Stimulated activated effector memory CD8-positive, alpha-beta T cell treated with anti-CD3 and anti-CD28 coated beads, Interleukin-12 subunit alpha, Interleukin-12 subunit beta, amount 100 ng/mL, for 72 hours (primary cell): ENCODE measurements around the gene MBOAT7.
A peak's percentile ranks its signal among the peaks of the same experiment; 100 is the strongest.
"Not testable (repeated sequence)": the region's sequence is repeated elsewhere in the genome, so short reads cannot be mapped to it uniquely, and the experiment has no call there.

ENCODE experiments used
- ATAC-seq: fragments of 150-1000 bp; cut with Tn5 transposase; 2 replicates; pipeline ENCODE4 v1.10.0; 2021
- DNase-seq, 2 donors: peaks; one replicate each; pipeline ENCODE4 v3.0.0; 2021 to 2022; ENCODE audit warnings: low spot score in 2 of 2
- H3K27ac Mint-ChIP-seq: one replicate; pipeline ENCODE4 v1.8.0; 2022; ENCODE audit warnings: mild to moderate bottlenecking, mixed read lengths
- H3K36me3 Mint-ChIP-seq: one replicate; pipeline ENCODE4 v1.8.0; 2022; ENCODE audit warnings: mild to moderate bottlenecking, mixed read lengths
- H3K4me1 Mint-ChIP-seq: one replicate; pipeline ENCODE4 v1.8.0; 2022; ENCODE audit warnings: mixed read lengths
- H3K4me3 Mint-ChIP-seq: one replicate; pipeline ENCODE4 v1.8.0; 2022; ENCODE audit warnings: mild to moderate bottlenecking, mixed read lengths
- H3K9me3 Mint-ChIP-seq: one replicate; pipeline ENCODE4 v1.8.0; 2022; ENCODE audit warnings: mixed read lengths

The MBOAT7 gene, protein sequence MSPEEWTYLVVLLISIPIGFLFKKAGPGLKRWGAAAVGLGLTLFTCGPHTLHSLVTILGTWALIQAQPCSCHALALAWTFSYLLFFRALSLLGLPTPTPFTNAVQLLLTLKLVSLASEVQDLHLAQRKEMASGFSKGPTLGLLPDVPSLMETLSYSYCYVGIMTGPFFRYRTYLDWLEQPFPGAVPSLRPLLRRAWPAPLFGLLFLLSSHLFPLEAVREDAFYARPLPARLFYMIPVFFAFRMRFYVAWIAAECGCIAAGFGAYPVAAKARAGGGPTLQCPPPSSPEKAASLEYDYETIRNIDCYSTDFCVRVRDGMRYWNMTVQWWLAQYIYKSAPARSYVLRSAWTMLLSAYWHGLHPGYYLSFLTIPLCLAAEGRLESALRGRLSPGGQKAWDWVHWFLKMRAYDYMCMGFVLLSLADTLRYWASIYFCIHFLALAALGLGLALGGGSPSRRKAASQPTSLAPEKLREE

DNA sequence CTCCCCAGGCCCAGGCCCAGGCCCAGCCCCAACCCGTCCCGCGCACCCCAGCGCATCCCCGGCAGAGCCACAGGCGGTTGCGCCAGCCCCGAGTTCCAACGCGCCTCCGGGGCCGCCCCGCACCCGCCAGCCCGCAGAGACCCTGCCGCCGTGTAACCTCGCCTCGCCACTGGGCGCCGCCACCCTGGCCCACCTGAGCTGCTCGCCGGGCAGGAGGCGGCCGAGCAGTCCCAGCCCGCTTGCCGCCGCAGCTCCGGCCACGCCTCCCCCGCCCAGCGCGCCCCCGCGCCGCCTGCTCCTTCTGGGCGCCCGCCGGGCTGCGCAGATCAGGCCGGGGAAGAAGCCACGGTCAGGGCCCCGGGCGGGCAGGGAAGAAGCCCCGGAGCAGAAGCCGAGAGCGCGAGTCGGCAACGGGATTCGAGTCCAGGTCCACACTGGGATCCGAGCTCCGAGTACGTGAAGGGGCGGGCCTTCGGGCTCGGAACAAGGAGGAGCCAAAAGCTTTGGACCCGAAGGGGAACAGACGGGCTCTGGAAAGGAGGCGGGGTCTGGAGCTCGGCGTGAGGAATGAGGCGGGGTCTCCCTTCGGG lies at the start of gene MBOAT7:
MBOAT7 (minus strand) TSS at position 436 of the 590 bp plus-strand sequence. CDS start 1,072 bp downstream, outside the sequence.
- peak within 1 kb of the TSS; percentile 99 for H3K27ac Mint-ChIP-seq
- H3K4me1 Mint-ChIP-seq: peaks cover 43% of the 10 kb centered on the region
- peak; percentile 53 for ATAC-seq
- peak within 1 kb of the TSS; percentile 95 for H3K4me3 Mint-ChIP-seq
- no peak for DNase-seq
- H3K36me3 Mint-ChIP-seq: peaks cover 77% of the 10 kb centered on the region
- no peaks in the 10 kb centered on the region for H3K9me3 Mint-ChIP-seq

DNA sequence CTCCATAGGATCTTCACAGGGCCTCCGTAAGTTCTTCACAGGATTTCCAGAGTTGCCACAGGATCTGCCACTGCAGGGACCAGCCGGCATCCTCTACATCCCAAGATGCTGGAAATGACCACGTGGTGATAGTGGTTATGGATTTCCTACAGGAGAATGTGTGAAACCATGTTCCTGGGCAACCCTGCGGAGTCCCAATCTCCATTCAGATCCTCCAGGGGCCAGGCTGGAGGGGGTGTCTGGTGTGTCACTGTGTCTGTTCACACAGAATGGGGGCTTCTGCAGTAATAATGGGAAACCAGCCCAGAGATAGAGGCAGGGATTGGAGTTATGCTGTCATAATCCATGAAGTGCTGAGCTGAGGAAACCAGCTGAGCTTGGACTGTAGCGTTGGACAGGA lies 44.6 kb upstream of the MBOAT7 start:
- ATAC-seq: no peak
- no peak overlapping the region for H3K27ac Mint-ChIP-seq

DNA sequence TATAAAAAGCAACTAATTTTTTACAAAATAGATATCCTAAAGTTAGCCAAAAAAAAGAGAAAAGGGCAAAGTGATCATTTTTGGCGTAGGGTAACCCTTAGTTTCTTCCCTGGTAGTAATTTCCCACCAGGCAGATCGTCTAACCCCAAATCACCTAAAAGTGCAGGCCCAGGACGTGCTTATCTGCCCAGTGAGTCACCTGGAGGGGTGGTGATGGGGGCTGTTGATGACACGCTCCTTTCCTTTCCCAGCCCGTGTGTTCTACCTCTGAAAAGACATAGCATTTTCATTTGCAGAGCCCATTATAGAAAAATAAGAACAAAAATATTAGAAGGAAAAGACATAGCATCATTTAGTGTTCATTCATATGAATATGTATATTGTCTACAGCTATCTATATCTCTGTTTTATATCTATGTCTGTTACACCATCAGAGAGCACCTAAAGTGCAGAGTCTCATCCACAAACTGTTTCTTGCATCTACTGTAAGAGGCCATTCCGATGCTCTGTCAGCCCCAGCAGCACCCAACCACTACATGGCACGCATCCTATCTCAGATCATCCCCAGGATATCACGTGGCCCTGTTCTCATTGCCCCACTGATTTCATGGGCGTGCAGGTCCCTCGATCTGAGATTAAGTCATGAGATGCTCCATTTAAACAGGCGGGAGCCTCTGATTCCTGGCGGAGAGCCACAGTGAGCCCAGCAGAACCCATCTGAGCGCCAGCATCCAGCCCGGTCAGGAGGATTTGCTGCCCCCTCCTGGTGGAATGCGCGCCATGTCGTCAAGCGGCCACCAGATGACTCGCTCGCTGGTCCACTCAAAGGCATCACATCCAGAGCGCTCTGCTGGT lies 41.9 kb upstream of the MBOAT7 start:
- peak; percentile 85 to 93 for DNase-seq
- no peaks in the 10 kb centered on the region for H3K36me3 Mint-ChIP-seq
- H3K9me3 Mint-ChIP-seq: no peaks in the 10 kb centered on the region
- peaks cover 6% of the 10 kb centered on the region for H3K4me1 Mint-ChIP-seq
- H3K27ac Mint-ChIP-seq: no peak overlapping the region
- peak; percentile 98 for ATAC-seq
- H3K4me3 Mint-ChIP-seq: no peak overlapping the region

More for the DNA sequence above, 44.6 kb upstream of the MBOAT7 start:
- no peak overlapping the region for H3K4me3 Mint-ChIP-seq
- DNase-seq: no peak
- no peaks in the 10 kb centered on the region for H3K9me3 Mint-ChIP-seq
- H3K4me1 Mint-ChIP-seq: peaks cover 6% of the 10 kb centered on the region
- H3K36me3 Mint-ChIP-seq: no peaks in the 10 kb centered on the region

DNA sequence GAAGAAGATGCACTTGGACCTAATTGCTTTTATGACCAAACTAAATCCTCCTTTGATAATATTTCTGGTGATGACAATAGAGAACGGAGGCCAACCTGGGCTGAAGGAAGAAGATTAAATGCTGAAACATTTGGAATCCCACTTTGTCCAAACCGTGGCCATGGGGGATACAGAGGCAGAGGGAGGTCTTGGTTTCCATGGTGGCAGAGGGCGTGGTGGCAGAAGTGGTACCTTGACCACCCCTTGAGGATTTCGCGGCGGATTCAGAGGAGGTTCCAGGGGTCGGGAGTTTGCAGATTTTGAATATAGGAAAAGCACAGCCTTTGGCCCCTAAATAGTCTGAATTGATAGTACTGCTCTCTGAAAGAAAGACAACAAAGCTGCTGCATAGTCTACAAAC lies 40.7 kb upstream of the MBOAT7 start:
- Mint-ChIP-seq H3K9me3 (no peaks in the 10 kb centered on the region), H3K4me3 (no peak overlapping the region), H3K27ac (no peak overlapping the region), H3K36me3 (no peaks in the 10 kb centered on the region), H3K4me1 (peaks cover 6% of the 10 kb centered on the region)
- no peak for DNase-seq
- no peak for ATAC-seq

DNA sequence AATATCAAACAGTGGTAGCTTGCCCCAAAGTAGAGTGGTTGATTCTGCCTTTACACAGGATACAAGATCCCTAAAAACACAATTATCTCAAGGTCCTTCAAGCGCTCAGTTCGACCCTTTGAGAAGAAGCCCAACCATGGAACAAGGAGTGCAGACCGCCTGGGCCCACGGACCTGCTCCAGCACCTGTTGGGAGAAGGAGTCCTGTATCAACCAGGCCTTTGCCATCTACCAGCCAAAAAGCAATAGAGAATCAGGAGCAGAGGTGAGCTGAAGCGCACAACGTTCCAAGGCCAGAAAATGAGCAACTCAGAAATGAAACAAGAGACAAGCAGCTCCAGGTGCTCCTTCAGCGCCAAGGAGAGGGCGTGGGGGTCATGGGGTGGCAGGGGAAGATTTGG lies 39.8 kb upstream of the MBOAT7 start:
- H3K27ac Mint-ChIP-seq: no peak overlapping the region
- peaks cover 6% of the 10 kb centered on the region for H3K4me1 Mint-ChIP-seq
- H3K4me3 Mint-ChIP-seq: no peak overlapping the region
- H3K9me3 Mint-ChIP-seq: no peaks in the 10 kb centered on the region
- no peak for ATAC-seq
- H3K36me3 Mint-ChIP-seq: peaks cover 4% of the 10 kb centered on the region
- no peak for DNase-seq

DNA sequence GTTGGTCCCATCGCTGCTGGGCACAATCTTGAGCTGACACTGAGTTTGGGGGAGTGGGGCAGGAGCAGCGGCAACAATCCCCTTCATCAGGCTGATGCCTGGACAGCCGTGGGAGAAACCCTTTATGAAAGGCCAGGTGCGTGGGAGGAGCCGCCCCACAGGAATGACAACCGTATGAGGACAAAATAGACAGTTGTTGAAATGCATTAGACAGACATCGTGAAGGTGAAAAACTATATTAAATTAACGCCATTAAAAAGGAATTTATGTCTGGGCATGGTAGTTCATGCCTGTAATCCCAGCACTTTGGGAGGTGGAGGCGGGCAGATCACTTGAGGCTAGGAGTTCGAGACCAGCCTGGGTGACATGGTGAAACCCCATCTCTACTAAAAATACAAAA lies 35.2 kb upstream of the MBOAT7 start:
- not testable (repeated sequence) for H3K9me3 Mint-ChIP-seq, H3K36me3 Mint-ChIP-seq, DNase-seq, H3K4me3 Mint-ChIP-seq, ATAC-seq, H3K27ac Mint-ChIP-seq
- H3K4me1 Mint-ChIP-seq: peaks cover 18% of the 10 kb centered on the region

DNA sequence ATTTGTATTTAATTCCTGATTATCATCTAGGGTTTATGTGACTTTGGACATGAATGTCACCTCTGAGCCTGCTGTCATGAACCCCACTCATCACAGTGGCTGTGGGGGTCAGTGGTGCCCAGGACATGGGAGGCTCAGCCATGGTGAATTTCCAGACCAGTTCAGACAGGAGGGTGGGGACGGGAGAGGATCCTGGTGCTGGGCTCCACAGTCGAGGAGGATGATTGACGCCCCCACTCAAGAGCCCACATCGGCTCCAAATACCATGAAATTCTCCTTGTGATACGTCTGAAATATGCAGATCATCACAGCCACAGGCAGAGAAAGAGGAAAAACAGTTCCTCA lies 34.5 kb upstream of the MBOAT7 start:
- H3K9me3 Mint-ChIP-seq, H3K36me3 Mint-ChIP-seq, DNase-seq, H3K27ac Mint-ChIP-seq, ATAC-seq, H3K4me3 Mint-ChIP-seq: not testable (repeated sequence)
- peaks cover 18% of the 10 kb centered on the region for H3K4me1 Mint-ChIP-seq

DNA sequence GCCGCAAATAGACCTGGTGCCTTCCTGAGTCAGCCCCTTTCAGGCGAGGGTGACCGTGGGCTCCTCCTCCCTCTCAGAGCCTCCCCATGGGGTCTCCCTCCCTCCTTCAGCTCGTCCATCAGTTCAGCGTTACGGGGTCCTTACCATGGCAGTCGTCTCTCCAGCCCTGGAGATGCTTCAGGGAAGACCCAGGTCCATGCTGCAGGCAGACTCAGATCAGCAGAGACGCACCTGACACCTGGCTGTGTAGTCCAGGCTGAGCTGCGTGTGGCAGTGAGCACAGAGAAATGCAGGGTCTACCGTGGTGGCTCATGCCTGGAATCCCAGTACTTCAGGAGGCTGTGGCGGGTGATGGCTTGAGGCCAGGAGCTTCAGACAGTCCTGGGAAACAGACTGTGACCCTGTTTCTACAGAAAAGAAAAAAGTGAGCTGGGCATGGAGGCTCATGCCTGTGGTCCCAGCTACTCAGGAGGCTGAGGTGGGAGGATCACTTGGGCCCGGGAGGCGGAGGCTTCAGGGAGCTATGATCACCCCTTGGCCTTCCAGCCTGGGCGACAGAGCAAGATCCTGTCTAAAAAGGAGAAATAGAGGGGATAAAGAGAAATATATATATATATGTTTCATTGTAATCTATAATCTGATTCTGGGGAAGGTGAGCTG lies 34.0 kb upstream of the MBOAT7 start:
- peaks cover 18% of the 10 kb centered on the region for H3K4me1 Mint-ChIP-seq
- peak; percentile 17 for ATAC-seq
- not testable (repeated sequence) for H3K4me3 Mint-ChIP-seq, DNase-seq, H3K9me3 Mint-ChIP-seq, H3K36me3 Mint-ChIP-seq
- H3K27ac Mint-ChIP-seq: peak overlapping the region; percentile 56

DNA sequence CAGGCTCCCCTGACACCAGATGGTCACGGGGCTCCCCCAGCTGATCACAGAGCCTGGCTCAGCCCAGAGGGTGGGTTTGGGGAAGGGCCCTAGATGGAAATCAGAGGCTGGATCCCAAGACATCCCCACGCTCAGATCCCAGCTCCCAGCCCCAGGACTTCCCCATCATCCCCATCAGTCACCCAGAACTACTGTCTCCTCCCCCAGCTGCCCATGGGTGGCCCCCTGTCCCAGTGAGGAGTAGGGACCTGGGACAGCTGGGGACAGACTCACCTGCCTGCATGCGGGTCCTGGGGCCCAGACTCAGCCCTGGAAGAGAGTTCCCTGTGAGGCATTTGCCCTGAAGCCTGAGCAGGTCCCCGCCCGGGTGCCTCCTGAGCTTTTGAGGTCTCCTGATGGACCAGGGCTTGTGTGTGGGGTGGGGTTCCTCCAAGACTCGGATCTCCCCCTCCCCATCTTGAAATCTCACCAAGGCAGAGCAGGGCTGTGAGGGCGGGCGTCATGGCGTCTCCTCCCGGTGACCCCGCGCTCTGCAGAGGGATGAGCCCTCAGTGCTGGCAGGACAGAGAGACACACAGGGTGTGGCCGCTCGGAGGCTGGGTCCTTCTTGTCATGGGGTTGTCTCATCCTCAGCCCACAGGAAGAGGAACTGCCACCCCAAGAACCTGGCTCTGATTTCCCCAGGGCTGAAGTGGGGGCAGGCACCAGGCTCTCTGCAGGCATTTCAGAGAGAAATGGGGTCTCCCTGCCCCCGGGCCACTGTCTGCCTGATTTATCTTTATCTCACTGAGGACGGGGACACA lies 33.3 kb upstream of the MBOAT7 start, which contains the start of gene LILRB3:
LILRB3 (minus strand) TSS at position 534 of the 803 bp plus-strand sequence; CDS start at position 503, 31 bp downstream.
- H3K4me3 Mint-ChIP-seq, H3K9me3 Mint-ChIP-seq, DNase-seq, H3K36me3 Mint-ChIP-seq: not testable (repeated sequence)
- Mint-ChIP-seq H3K27ac (peak within 1 kb of the TSS; percentile 56), H3K4me1 (peaks cover 18% of the 10 kb centered on the region)
- peak; percentile 58 for ATAC-seq

DNA sequence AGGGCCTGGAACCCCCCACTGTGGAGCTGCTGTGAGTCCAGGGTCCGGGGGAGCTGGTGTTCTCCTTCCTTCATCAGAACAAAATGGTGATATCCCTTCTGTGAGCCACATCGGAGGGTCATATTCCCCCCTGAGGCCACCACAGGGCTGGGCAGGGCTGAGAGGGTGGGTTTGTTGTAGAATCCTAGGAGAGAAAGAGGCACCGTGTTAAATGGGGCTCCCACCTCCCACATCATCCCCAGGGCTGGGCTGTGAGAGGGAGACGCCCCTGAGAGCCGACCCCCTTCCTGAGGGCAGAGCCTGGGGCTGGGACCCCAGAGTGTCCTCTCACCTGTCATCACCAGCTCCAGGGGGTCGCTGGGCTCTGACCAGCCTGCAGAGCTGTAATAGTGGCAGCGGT lies 32.6 kb upstream of the MBOAT7 start:
- not testable (repeated sequence) for H3K27ac Mint-ChIP-seq, DNase-seq, H3K36me3 Mint-ChIP-seq, ATAC-seq, H3K4me3 Mint-ChIP-seq, H3K9me3 Mint-ChIP-seq
- peaks cover 18% of the 10 kb centered on the region for H3K4me1 Mint-ChIP-seq

DNA sequence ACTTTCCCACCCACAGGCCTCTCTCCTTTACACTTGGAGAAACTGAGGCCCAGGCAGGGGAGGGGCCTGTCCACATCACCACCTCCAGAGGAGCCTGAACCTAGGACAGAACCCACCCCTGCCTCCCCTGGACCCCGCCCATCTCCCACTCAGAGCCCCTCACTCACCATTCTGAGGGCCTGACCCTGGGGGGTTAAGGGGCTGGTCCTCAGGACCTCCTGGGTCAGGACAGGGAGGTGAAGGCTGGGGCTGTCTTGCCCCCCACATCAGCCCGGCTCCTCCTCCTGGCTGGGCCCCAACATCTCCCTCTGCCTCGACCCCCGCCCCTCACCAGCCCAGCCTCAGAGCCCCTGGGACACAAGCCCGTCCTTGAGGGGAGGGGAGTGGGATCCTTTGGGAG lies 30.3 kb upstream of the MBOAT7 start:
- Mint-ChIP-seq H3K4me1 (peaks cover 18% of the 10 kb centered on the region), H3K36me3 (peaks cover 14% of the 10 kb centered on the region)
- not testable (repeated sequence) for ATAC-seq, H3K9me3 Mint-ChIP-seq, H3K27ac Mint-ChIP-seq, H3K4me3 Mint-ChIP-seq, DNase-seq

DNA sequence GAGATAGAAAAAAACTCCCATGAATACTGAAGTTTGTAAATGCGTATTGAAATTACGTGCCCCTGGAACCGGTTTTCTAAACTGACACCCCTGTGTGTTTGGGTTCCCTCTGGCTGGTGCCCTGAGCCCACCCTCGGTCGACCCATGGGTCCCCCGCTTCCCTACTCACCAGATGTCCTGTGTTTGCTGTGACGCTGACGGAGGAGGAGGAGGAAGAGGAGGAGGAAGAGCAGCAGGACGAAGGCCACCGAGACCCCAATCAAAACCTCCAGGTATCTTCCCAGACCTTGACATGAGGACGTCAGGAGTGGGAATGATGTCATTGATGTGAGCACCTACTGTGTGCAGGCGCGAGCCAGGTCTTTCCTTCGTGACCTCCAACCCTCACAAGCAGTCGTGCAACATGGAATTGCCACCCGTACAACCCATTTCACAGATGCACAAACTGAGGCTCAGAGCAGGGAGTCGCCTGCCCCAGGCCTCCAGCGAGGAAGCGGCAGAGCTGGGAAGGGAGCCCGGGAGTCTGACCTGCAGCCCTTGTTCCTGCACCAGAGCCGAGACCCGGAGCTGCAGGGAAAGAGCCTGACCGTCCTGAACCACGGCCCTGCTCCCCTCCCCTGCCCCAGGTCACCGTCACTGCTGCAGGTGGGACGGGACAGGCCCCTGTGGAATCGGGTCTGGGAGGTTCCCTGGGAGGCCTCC lies 29.7 kb upstream of the MBOAT7 start:
- Mint-ChIP-seq H3K4me3 (no peak overlapping the region), H3K4me1 (peaks cover 18% of the 10 kb centered on the region)

DNA sequence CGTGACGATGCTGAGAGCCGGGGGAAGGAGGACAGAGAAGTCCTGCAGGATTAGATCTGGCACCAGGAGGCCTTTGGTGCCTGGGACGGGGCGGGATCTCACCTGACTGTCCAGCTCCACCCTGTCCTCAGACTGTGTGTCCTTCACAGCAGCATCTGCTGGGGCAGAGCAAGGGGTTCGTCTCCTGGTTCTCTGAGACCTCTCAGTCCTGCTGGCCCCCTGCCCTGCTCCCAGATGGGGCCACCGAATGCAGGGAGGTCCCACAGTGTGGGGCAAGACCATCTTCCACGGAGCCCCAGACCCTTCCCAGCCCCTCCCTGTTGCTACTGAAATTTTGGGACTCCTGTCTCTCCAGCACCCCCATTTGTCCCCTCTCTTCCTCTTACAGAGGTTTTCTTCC lies 28.9 kb upstream of the MBOAT7 start:
- Mint-ChIP-seq H3K27ac (no peak overlapping the region), H3K9me3 (no peaks in the 10 kb centered on the region), H3K4me3 (no peak overlapping the region), H3K36me3 (peaks cover 11% of the 10 kb centered on the region), H3K4me1 (peaks cover 14% of the 10 kb centered on the region)
- DNase-seq (no peak), ATAC-seq (no peak)

More for the DNA sequence above, 29.7 kb upstream of the MBOAT7 start:
- DNase-seq: no peak
- peaks cover 11% of the 10 kb centered on the region for H3K36me3 Mint-ChIP-seq
- H3K27ac Mint-ChIP-seq: no peak overlapping the region
- ATAC-seq: no peak
- H3K9me3 Mint-ChIP-seq: no peaks in the 10 kb centered on the region
